Suprapubic skin (tissue), 4 donors: ENCODE measurements around the gene BNIP5.

Source experiments
- CTCF ChIP-seq, 2 donors: fragments of 200-600 bp in 1 of 2; fragments of 450-650 bp in 1 of 2; sonication (generic) in 1 of 2; IDR thresholded peaks; one replicate each; pipeline ENCODE4 v1.5.1; 2016 to 2019; ENCODE audit warnings: antibody characterized with exemption in 2 of 2, mild to moderate bottlenecking in 1 of 2, moderate library complexity in 1 of 2
- EP300 ChIP-seq: sonication (generic); formaldehyde crosslinking; IDR thresholded peaks from one replicate; pipeline ENCODE4 v1.6.1; 2017; ENCODE audit warnings: antibody characterized with exemption
- POLR2A ChIP-seq, 2 donors: fragments of 450-650 bp; IDR thresholded peaks; one replicate each; pipeline ENCODE4 v1.6.1; 2017; ENCODE audit warnings: antibody characterized with exemption in 2 of 2, mild to moderate bottlenecking in 2 of 2, moderate library complexity in 2 of 2
- POLR2AphosphoS5 ChIP-seq, 3 donors: sonication (generic); formaldehyde crosslinking; IDR thresholded peaks; one replicate each; pipeline ENCODE4 v1.6.1; 2017; ENCODE audit warnings: antibody characterized with exemption in 3 of 3

- TF ChIP-seq CTCF (IDR thresholded peaks at IDR 0.05) (no peak), POLR2A (IDR thresholded peaks at IDR 0.05) (no peak), POLR2AphosphoS5 (IDR thresholded peaks at IDR 0.05) (no peak), EP300 (no peak)
Observed at GRCh38 chr6:36309900-36310299, 26.8 kb downstream of the BNIP5 start.
